ENCODE measurements around the gene SLC34A3. TPM values are rescaled to one million over a fixed set of nuclear protein-coding genes. Genes with fewer than 3 reads are reported as not detected.

SLC34A3 gene
- total RNA-seq, 1 donor from 2014 or later: 0.09 TPM

- peaks cover 13% of the 10 kb centered on the region for H3K36me3 Mint-ChIP-seq (ENCODE audit: low read depth, unreplicated experiment)
- H3K9ac ChIP-seq (ENCODE audit: low read length): no peak overlapping the region
- no peak for DNase-seq (ENCODE audit: low read depth)
Measured at GRCh38 chr9:137264067-137264466, 33.4 kb downstream of the SLC34A3 start.

DNA sequence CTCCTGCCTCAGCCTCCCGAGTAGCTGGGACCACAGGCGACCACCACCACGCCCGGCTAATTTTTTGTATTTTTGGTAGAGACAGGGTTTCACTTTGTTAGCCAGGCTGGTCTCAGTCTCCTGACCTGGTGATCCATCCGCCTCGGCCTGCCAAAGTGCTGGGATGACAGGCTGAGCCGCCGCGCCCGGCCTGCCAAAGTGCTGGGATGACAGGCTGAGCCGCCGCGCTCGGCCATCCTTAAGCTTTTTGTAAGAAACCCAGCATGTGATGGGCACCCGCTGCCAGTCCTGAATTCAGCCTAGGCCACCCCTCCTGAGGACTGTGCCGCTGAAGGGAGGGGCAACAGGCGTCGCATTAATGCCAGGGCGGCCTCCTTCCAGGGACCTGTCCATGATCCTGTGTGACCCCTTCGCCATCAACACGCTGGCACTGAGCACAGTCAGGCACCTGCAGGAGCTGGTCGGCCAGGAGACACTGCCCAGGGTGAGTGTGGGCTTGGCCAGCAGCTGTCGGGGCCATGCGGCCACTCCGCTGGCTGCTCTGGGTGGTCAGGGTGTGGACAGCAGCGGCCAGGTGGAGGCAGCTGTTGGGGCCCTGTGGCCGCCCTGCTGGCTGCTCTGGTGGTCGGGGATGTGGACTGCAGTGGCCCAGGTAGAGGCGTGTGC is 34.9 kb downstream of the SLC34A3 start:
- H4K20me1 ChIP-seq (ENCODE audit: insufficient read depth, low read length): peaks cover 25% of the 10 kb centered on the region
- Mint-ChIP-seq H3K27ac (ENCODE audit: unreplicated experiment) (no peak overlapping the region), H3K4me3 (ENCODE audit: unreplicated experiment) (no peak overlapping the region), H3K4me1 (ENCODE audit: low read depth, unreplicated experiment) (peaks cover 6% of the 10 kb centered on the region), H3K27me3 (ENCODE audit: low read depth, unreplicated experiment) (no peaks in the 10 kb centered on the region), H3K9me3 (ENCODE audit: unreplicated experiment) (no peaks in the 10 kb centered on the region), H3K36me3 (ENCODE audit: low read depth, unreplicated experiment) (peaks cover 15% of the 10 kb centered on the region)
- peaks cover 23% of the 10 kb centered on the region for H3K79me2 ChIP-seq (ENCODE audit: insufficient read depth, low read length)
- H3K9ac ChIP-seq (ENCODE audit: low read length): no peak overlapping the region
- DNase-seq (ENCODE audit: low read depth) (no peak), FAIRE-seq (no peak)
- H3K4me1 ChIP-seq (ENCODE audit: insufficient read depth, low read length): peaks cover 4% of the 10 kb centered on the region
- H3K27ac ChIP-seq (ENCODE audit: low read depth, low read length): no peak overlapping the region
- no peak overlapping the region for H3K4me3 ChIP-seq (ENCODE audit: insufficient read depth, low read depth, low read length)
- no peaks in the 10 kb centered on the region for H3K9me3 ChIP-seq (ENCODE audit: insufficient read depth, low read depth, low read length)
- peaks cover 15% of the 10 kb centered on the region for H3K36me3 ChIP-seq (ENCODE audit: insufficient read depth, low read length)
- no peaks in the 10 kb centered on the region for H3K27me3 ChIP-seq (ENCODE audit: insufficient read depth, low read length)
- H2AFZ ChIP-seq (ENCODE audit: low read depth, low read length): no peak overlapping the region
- no peak for TF ChIP-seq EZH2 (IDR thresholded peaks at IDR 0.05; ENCODE audit: insufficient read depth, low read length)
- TF ChIP-seq, protein P1, sequence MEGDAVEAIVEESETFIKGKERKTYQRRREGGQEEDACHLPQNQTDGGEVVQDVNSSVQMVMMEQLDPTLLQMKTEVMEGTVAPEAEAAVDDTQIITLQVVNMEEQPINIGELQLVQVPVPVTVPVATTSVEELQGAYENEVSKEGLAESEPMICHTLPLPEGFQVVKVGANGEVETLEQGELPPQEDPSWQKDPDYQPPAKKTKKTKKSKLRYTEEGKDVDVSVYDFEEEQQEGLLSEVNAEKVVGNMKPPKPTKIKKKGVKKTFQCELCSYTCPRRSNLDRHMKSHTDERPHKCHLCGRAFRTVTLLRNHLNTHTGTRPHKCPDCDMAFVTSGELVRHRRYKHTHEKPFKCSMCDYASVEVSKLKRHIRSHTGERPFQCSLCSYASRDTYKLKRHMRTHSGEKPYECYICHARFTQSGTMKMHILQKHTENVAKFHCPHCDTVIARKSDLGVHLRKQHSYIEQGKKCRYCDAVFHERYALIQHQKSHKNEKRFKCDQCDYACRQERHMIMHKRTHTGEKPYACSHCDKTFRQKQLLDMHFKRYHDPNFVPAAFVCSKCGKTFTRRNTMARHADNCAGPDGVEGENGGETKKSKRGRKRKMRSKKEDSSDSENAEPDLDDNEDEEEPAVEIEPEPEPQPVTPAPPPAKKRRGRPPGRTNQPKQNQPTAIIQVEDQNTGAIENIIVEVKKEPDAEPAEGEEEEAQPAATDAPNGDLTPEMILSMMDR (IDR thresholded peaks at IDR 0.05; ENCODE audit: insufficient read depth, low read depth, low read length): no peak
- H3K4me2 ChIP-seq (ENCODE audit: low read length): no peak overlapping the region

More at GRCh38 chr9:137264067-137264466, 33.4 kb downstream of the SLC34A3 start:
- FAIRE-seq: no peak
- H3K27me3 Mint-ChIP-seq (ENCODE audit: low read depth, unreplicated experiment): no peaks in the 10 kb centered on the region
- peaks cover 6% of the 10 kb centered on the region for H3K4me1 Mint-ChIP-seq (ENCODE audit: low read depth, unreplicated experiment)
- no peak for TF ChIP-seq EZH2 (IDR thresholded peaks at IDR 0.05; ENCODE audit: insufficient read depth, low read length)
- TF ChIP-seq, protein P1 (IDR thresholded peaks at IDR 0.05; ENCODE audit: insufficient read depth, low read depth, low read length): no peak
- H3K4me3 ChIP-seq (ENCODE audit: insufficient read depth, low read depth, low read length): no peak overlapping the region
- no peak overlapping the region for H3K27ac Mint-ChIP-seq (ENCODE audit: unreplicated experiment)
- peaks cover 4% of the 10 kb centered on the region for H3K4me1 ChIP-seq (ENCODE audit: insufficient read depth, low read length)
- H3K4me3 Mint-ChIP-seq (ENCODE audit: unreplicated experiment): no peak overlapping the region
- H3K27ac ChIP-seq (ENCODE audit: low read depth, low read length): no peak overlapping the region
- H3K9me3 Mint-ChIP-seq (ENCODE audit: unreplicated experiment): no peaks in the 10 kb centered on the region
- H3K79me2 ChIP-seq (ENCODE audit: insufficient read depth, low read length): peaks cover 23% of the 10 kb centered on the region
- no peak overlapping the region for H2AFZ ChIP-seq (ENCODE audit: low read depth, low read length)
- H3K4me2 ChIP-seq (ENCODE audit: low read length): no peak overlapping the region
- no peaks in the 10 kb centered on the region for H3K9me3 ChIP-seq (ENCODE audit: insufficient read depth, low read depth, low read length)
- H4K20me1 ChIP-seq (ENCODE audit: insufficient read depth, low read length): peaks cover 23% of the 10 kb centered on the region
- H3K36me3 ChIP-seq (ENCODE audit: insufficient read depth, low read length): peaks cover 11% of the 10 kb centered on the region
- H3K27me3 ChIP-seq (ENCODE audit: insufficient read depth, low read length): no peaks in the 10 kb centered on the region

DNA sequence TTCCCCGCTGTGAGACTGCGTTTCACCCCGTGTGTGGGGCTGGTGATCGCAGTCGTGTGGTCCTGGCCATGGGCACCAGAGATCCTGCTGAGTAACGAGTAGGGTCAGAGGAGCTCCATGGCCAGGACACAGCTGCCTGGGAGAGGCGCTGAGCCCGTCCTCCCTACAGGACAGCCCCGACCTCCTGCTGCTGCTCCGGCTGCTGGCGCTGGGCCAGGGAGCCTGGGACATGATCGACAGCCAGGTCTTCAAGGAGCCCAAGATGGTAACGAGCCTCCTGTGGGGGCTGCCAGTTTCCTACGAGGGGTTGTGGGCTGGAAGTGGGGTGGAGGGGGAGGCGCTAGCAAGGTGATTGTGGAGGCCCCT is 35.4 kb downstream of the SLC34A3 start:
- FAIRE-seq: no peak
- no peaks in the 10 kb centered on the region for H3K27me3 ChIP-seq (ENCODE audit: insufficient read depth, low read length)

More for the DNA sequence above, 35.4 kb downstream of the SLC34A3 start:
- H3K9ac ChIP-seq (ENCODE audit: low read length): no peak overlapping the region
- H3K9me3 ChIP-seq (ENCODE audit: insufficient read depth, low read depth, low read length): no peaks in the 10 kb centered on the region
- H3K27ac Mint-ChIP-seq (ENCODE audit: unreplicated experiment): no peak overlapping the region
- no peak for TF ChIP-seq EZH2 (IDR thresholded peaks at IDR 0.05; ENCODE audit: insufficient read depth, low read length)
- TF ChIP-seq, protein P1 (IDR thresholded peaks at IDR 0.05; ENCODE audit: insufficient read depth, low read depth, low read length): no peak
- H3K4me3 ChIP-seq (ENCODE audit: insufficient read depth, low read depth, low read length): no peak overlapping the region
- no peaks in the 10 kb centered on the region for H3K27me3 Mint-ChIP-seq (ENCODE audit: low read depth, unreplicated experiment)
- H3K36me3 Mint-ChIP-seq (ENCODE audit: low read depth, unreplicated experiment): peaks cover 16% of the 10 kb centered on the region
- H3K4me1 ChIP-seq (ENCODE audit: insufficient read depth, low read length): peaks cover 4% of the 10 kb centered on the region
- no peak for DNase-seq (ENCODE audit: low read depth)
- H3K4me3 Mint-ChIP-seq (ENCODE audit: unreplicated experiment): no peak overlapping the region
- H3K9me3 Mint-ChIP-seq (ENCODE audit: unreplicated experiment): no peaks in the 10 kb centered on the region
- H3K27ac ChIP-seq (ENCODE audit: low read depth, low read length): no peak overlapping the region
- peaks cover 6% of the 10 kb centered on the region for H3K4me1 Mint-ChIP-seq (ENCODE audit: low read depth, unreplicated experiment)
- peaks cover 29% of the 10 kb centered on the region for H4K20me1 ChIP-seq (ENCODE audit: insufficient read depth, low read length)
- H2AFZ ChIP-seq (ENCODE audit: low read depth, low read length): no peak overlapping the region
- H3K4me2 ChIP-seq (ENCODE audit: low read length): no peak overlapping the region
- peaks cover 23% of the 10 kb centered on the region for H3K79me2 ChIP-seq (ENCODE audit: insufficient read depth, low read length)
- peaks cover 15% of the 10 kb centered on the region for H3K36me3 ChIP-seq (ENCODE audit: insufficient read depth, low read length)
